HG03520 (cell line): ENCODE results near the gene HFM1.
"Not testable (repeated sequence)": the region's sequence is repeated elsewhere in the genome, so short reads cannot be mapped to it uniquely, and the experiment has no call there.

Source experiments
- ATAC-seq: cut with Tn5 transposase; IDR thresholded peaks from one replicate; pipeline ENCODE4 v1.9.1; 2021; ENCODE audit warnings: mild to moderate bottlenecking, moderate library complexity; ENCODE audit not compliant: unreplicated experiment

HFM1 gene, protein sequence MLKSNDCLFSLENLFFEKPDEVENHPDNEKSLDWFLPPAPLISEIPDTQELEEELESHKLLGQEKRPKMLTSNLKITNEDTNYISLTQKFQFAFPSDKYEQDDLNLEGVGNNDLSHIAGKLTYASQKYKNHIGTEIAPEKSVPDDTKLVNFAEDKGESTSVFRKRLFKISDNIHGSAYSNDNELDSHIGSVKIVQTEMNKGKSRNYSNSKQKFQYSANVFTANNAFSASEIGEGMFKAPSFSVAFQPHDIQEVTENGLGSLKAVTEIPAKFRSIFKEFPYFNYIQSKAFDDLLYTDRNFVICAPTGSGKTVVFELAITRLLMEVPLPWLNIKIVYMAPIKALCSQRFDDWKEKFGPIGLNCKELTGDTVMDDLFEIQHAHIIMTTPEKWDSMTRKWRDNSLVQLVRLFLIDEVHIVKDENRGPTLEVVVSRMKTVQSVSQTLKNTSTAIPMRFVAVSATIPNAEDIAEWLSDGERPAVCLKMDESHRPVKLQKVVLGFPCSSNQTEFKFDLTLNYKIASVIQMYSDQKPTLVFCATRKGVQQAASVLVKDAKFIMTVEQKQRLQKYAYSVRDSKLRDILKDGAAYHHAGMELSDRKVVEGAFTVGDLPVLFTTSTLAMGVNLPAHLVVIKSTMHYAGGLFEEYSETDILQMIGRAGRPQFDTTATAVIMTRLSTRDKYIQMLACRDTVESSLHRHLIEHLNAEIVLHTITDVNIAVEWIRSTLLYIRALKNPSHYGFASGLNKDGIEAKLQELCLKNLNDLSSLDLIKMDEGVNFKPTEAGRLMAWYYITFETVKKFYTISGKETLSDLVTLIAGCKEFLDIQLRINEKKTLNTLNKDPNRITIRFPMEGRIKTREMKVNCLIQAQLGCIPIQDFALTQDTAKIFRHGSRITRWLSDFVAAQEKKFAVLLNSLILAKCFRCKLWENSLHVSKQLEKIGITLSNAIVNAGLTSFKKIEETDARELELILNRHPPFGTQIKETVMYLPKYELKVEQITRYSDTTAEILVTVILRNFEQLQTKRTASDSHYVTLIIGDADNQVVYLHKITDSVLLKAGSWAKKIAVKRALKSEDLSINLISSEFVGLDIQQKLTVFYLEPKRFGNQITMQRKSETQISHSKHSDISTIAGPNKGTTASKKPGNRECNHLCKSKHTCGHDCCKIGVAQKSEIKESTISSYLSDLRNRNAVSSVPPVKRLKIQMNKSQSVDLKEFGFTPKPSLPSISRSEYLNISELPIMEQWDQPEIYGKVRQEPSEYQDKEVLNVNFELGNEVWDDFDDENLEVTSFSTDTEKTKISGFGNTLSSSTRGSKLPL (N-terminal part only)

DNA sequence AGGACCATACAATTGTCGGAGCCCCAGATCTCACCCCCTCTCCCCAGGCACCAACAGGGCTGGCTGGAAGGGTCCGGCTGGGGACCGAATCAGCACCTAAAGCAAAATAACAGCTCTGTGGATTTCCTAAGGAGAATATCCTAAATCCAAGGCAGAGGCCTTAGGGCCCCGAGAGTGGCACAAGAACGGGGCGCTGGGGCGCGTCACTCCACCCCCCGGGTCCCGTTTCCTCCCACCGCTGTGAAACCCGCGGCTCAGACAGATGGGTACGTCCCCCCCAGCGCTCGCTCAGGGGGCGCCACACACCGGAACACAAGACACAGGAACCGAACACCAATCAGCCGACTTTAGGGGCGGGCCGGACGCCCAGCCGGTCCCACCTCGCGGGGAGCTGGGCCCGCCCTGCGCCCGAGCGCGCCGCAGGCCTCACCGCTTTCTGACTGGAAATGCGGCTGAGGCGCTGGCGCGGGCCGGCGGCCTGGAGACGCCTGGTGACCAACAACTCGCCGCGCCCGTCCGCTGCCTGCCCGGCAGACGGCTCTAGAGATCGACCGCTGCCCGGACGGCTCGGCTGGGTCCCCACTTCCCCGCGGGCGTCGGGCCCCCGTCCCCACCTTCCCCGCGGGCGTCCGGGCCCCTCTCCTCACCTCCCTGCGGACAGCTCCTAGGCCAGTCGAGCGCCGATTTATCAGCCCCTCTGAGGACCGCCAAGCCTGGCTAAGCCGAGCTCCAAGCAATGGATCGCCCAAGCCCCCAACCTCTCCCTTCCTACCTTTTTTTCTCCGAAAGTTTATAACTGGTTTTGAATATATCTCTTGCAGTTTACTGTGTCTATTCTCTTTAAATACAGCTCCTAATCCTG, at the start of gene HFM1:
TSS of gene HFM1 (minus strand) at position 687 of the 862 bp plus-strand sequence. CDS start 3,755 bp downstream, outside the sequence.
- ATAC-seq, result peak; percentile 88

DNA sequence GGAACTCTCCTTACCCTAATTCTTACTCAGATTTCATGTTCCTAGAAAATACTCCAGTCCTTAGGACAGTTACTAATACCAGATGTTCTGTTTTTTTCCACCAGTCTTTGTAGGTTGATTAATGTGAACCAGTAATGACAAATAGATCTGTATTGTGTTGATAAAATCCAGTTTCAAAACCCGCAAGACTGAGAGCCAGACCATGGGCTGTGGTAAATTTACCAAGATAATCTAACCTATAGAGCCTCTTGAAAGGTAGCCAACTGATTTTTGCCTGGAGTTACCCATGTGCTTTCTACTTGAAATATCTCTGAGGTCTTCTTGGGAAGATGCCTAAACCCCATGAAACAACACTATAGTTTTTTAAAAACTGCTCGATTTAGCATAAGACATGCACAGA, 49.5 kb upstream of the HFM1 start:
- no peak for ATAC-seq

DNA sequence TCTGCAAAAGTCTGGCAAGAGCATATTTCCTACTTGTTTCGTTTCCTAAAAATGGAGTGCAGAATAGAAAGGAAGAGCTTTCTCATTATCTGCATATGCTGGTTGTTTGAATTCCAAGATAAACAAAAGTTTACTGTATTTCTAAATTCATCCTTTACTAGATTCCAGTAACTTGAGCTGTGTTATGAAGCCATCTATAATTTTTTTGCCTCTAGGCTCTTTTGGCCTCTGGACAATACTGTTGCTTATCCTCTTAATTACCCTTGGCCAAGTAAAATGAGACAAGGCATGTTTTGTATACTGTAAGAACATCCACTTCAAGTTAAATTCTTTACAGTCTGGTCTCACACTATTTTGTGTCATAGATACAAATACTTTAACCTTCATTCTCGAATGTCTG, 45.6 kb upstream of the HFM1 start:
- ATAC-seq, result no peak

DNA sequence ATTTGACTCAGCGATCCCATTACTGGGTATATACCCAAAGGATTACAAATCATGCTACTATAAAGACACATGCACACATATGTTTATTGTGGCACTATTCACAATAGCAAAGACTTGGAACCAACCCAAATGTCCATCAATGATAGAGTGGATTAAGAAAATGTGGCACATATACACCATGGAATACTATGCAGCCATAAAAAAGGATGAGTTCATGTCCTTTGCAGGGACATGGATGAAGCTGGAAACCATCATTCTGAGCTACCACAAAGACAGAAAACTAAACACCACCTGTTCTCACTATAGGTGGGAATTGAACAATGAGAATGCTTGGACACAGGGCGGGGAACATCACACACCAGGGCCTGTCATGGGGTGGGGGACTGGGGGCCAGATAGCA, 43.1 kb upstream of the HFM1 start:
- not testable (repeated sequence) for ATAC-seq

DNA sequence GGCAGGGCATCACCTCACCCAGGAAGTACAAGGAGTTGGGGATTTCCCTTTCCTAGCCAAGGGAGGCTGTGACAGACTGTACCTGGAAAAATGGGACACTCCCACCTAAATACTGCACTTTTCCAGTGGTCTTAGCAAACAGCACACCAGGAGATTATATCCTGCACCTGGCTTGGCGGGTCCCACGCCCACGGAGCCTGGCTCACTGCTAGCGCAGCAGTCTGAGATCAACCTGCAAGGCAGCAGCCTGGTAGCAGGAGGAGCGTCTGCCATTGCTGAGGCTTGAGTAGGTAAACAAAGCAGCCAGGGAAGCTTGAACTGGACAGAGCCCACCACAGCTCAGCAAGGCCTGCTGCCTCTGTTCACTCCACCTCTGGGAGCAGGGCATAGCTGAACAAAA, 37.3 kb upstream of the HFM1 start:
- ATAC-seq, result not testable (repeated sequence)

DNA sequence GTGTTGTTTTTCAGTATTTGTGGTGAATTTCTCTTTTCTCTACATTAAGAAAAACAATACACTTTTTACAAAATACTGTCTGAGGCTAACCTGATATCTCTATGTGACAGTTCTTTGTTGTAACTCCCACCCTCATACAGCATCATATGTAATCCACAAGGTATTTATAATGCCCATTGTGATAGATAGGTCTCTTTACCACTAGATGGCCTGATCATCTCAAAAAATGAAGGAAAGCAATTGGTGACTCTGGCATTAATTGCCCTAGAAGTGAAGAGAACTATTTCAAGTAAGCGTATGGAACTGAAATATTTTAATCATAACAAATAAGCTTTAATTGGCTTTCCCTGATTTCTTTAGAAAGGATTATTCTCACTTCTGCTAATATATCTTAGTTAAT, 36.2 kb upstream of the HFM1 start:
- ATAC-seq, result no peak

DNA sequence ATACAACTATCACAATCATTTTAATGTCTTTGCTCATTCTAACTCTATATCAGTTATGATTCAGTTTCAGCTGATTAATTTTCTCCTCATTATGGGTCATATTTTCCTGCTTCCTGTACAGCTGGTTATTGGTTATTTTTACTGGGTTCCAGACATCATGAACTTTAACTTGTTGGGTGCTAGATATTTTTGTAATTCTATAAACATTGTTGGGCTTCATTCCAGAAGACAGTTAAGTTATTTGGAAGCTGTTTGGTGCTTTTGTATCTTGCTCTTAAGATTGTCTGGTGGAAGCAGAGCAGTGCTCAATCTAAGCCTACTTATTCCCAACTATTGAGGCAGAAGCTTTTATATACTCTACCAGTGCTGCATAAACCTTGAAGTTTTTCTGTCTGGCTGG, 34.4 kb upstream of the HFM1 start:
- no peak for ATAC-seq

DNA sequence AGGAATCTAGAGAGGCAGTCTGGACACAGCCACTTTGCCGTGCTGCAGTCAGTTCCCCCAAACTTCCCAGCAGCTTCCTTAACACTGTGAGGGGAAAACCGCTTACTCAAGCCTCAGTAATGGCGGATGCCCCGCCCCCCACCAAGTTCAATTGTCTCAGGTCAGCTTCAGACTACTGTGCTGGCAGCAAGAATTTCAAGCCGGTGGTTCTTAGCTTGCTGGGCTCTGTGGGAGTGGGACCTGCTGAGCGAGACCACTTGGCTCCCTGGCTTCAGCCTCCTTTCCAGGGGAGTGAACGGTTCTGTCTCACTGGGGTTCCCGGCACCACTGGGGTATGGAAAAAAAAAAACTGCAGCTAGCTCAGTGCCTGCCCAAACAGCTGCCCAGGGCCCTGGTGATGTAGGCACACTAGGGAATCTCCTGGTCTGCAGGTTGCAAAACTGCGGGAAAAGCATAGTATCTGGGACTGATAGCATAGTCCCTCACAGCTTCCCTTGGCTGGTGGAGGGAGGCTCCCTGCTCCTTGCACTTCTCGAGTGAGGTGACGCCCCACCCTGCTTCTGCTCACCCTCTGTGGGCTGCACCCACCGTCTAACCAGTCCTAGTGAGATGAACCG, 23.7 kb upstream of the HFM1 start:
- no peak for ATAC-seq

DNA sequence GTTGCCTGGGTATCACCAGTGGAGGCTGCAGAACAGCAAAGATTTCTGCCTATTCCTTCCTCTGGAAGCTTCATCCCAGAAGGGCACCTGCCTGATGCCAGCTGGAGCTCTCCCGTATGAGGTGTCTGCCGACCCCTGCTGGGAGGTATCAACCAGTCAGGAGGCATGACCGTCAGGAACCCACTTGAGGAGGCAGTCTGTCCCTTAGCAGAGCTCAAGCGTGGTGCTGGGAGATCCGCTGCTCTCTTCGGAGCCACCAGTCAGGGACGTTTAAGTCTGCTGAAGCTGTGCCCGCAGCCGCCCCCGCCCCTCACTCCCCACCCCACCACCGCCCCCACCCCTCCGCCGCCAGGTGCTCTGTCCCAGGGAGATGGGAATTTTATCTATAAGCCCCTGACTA, 23.1 kb upstream of the HFM1 start:
- ATAC-seq, result no peak

DNA sequence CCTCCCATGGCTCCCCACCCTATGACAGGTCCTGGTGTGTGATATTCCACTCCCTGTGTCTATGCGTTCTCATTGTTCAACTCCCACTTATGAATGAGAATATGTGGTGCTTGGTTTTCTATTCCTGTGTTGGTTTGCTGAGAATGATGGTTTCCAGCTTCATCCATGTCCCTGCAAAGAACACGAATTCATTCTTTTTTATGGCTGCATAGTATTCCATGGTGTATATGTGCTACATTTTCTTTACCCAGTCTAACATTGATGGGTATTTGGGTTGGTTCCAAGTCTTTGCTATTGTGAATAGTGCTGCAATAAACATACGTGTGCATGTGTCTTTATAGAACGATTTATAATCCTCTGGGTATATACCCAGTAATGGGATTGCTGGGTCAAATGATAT, 17.9 kb upstream of the HFM1 start:
- ATAC-seq, result not testable (repeated sequence)

DNA sequence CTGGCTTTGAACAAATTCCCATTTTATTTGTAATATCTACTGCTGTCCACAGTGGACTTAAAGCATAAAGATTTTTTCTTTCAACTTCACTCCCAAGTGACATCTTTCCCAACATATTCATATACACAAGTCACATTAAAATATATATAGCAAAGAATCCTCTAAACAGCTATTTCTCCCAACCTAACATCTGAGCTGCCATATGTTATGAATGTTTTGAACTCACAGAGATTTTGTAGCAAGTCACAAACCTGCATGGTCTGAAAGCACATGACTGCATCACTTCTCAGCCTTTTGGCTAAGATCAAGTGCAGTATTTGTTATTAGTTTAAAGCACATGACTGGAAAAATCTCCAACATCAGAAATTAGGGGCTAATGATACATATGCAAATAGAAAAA, 7.7 kb upstream of the HFM1 start:
- no peak for ATAC-seq

DNA sequence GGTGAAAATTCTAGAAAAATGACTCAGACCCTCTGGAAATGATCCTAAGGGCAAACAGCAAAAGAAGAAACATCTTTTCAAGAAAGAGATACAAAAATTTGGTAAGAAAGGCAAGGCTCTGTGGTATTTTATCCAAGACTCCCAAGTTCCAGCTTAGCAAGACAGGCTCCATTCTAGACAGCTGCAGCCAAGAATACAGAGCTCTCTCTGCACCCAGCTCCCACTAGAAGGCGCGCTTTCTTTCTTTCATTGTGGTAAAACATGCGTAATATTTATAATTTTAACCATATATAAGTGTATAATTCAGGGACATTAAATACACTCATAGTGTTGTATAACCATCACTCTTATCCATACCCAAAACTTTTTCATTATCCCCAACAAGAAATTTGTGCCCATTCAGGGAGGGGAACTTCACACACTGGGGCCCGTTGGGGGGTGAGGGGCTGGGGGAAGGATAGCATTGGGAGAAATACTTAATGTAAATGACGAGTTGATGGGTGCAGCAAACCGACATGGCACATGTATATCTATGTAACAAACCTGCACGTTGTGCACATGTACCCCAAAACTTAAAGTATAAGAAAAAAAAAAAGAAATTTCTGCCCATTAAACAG, 2.2 kb upstream of the HFM1 start:
- ATAC-seq, result no peak

DNA sequence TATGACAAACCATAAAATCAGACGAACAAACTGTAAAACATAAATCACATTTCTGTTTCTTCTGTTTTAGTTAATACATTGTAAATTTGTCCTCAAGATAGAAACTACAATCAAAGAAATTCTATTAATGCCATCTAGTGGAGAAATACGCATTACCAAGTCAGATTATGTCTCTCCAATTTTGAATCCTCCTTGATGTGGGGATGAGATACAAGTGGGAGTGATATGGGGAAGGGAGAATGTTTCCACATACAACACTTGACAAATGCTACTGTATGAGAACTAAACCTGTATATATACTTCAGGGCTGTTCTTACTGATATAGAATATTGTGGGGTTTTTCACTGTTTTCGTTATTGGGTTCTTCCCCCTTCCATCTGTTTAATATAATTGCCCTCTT, 2.6 kb downstream of the HFM1 start:
- ATAC-seq, result no peak

DNA sequence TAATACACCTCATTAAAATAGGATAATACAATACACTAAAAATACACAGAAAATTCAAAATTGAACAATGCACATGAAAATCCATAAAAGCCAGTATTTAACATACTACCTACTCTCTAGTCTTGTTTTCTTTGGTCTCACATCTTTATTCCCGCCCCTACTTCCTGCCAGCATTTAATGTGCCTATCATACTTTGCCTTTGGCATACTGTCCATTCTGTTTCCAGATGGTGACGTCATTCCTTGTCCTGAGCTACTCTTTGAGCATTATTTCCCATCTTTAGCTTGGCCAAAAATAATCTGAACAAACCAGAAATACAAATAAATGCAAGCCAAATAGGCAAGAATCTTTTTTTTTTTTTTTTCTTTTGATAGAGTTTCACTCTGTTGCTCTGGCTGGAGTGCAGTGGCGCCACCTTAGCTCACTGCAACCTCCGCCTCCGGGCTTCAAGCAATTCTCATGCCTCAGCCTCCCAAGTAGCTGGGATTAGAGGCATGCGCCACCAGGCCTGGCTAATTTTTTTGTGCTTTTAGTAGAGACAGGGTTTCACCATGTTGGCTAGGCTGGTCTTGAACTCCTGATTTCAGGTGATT, 4.4 kb downstream of the HFM1 start:
- ATAC-seq, result no peak

DNA sequence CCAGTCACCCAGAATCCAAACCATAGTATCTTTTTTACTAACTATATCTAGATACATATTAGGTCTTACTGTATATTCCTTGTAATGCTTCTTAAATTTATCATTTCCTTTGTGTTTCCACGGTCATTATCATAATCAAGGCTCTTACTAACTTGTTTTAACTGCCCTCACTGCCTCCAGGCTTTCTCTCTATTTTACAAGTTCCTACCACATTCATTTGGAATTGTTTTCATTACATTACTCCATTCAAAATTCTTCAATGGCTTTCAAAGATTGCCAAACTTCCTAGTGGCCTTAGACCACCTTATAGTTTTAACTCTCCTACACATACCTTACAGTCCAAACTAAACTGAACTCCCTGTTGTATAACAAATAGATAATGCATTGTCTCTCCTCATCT, 6.3 kb downstream of the HFM1 start:
- ATAC-seq, result no peak

DNA sequence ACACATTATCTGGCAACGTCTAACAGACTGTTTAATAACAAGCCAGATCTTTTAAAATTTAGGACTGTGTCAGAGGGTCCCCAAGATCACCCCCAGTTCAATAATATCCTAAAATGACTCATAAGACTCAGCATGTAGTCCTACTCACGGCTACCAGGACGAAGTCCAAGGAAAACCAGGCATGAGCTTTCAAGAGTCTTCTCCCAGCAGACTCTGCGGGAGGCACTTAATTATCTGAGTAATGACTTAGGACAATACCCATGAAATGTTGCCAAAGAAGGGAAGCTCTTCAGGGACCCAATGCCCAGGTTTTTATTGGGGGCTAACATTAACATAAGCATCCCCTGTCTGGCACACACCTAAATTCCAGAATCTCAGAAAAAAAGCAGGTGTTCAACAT, 7.0 kb downstream of the HFM1 start:
- ATAC-seq, result no peak

DNA sequence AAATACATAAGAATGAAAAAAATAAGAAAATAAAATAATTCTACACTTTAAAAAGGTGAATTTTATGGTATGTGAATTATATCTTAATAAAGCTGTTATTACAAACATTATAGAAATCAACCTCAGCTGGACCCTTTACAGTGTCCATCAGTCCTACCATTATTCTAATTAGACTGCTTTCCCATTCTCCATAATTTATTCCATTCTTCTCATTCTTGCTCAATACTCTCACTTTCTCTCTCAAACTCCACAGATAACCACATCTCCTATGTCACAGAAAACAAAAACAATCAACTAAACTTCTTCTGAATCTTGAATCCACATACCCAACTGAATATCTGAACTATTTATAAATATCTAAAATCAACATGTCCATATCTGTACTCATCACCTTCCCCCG, 11.6 kb downstream of the HFM1 start:
- no peak for ATAC-seq

DNA sequence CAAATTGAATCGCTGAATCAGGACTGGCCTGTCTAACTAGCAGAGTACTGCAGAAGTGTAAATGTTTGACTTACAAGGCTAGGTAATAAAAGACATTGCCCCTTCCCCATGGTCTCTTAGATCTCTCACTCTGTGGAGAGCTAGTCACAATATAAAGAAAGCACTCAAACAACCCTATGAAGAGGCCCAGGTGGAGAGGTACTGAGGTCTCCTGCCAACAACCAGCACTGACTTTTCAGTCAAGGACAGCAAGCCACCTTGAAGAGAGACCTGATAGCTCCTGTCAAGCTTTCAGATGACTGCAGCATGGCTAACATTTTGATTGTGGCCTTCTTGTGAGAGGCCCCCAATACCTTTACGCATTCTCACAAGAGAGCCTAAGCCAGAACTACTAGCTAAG, 18.5 kb downstream of the HFM1 start:
- no peak for ATAC-seq

DNA sequence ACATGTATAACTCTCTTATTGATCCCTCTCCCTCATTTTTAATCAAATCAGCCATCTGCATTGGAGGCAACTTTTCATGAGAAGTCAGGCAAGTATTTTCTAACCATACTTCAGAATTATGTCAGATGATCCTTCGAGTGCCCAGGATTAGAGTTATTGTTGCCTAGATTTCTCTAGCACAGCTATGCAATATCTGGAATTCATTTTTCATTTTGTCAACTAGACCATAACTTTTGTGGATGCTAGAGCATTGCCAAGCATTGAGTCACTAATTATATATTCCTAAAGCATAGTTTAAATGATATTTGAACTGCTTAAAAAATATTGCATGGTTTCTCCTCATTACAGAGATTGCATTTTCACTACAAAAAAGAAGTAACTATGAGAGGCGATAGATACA, 21.2 kb downstream of the HFM1 start:
- no peak for ATAC-seq
